GM11168 (cell line): ENCODE data around the gene MAP3K5.

ENCODE experiments used
- in situ Hi-C: fragments of 300-500 bp; cut with MboI; formaldehyde crosslinking; loops from one replicate; pipeline ENCODE4 v1.12.0; 2022; ENCODE audit warnings: low sequenced_read_pairs; ENCODE audit not compliant: unreplicated experiment

Gene MAP3K5

GRCh38 chr6:136553166-136553787 is 239.0 kb downstream of the MAP3K5 start:
- in situ Hi-C loops = no loop called here

GRCh38 chr6:136552054-136552453 is 240.2 kb downstream of the MAP3K5 start:
- in situ Hi-C loops = no loop called here

GRCh38 chr6:136551103-136551502 is 241.2 kb downstream of the MAP3K5 start:
- in situ Hi-C loops = no loop called here

- in situ Hi-C loops = no loop called here
These were observed 241.8 kb downstream of the MAP3K5 start, which contains the start of gene MAP7 for GRCh38 chr6:136550330-136551071. TSS of gene MAP7 (minus strand) at chr6:136550422. CDS start at chr6:136550408, 14 bp downstream.

- in situ Hi-C loops = no loop called here
These were observed 242.3 kb downstream of the MAP3K5 start for GRCh38 chr6:136550045-136550329.

GRCh38 chr6:136549300-136550044 is 242.8 kb downstream of the MAP3K5 start:
- in situ Hi-C loops = no loop called here

- in situ Hi-C loops = no loop called here
These were observed 243.5 kb downstream of the MAP3K5 start for GRCh38 chr6:136548582-136549299.

GRCh38 chr6:136547871-136548270 is 244.4 kb downstream of the MAP3K5 start:
- in situ Hi-C loops = no loop called here

- in situ Hi-C loops = no loop called here
These were observed 244.9 kb downstream of the MAP3K5 start for GRCh38 chr6:136547336-136547735.

- in situ Hi-C loops = no loop called here
These were observed 245.9 kb downstream of the MAP3K5 start for GRCh38 chr6:136546331-136546730.

GRCh38 chr6:136544326-136544725 is 248.0 kb downstream of the MAP3K5 start:
- in situ Hi-C loops = no loop called here

- in situ Hi-C loops = no loop called here
These were observed 250.9 kb downstream of the MAP3K5 start for GRCh38 chr6:136541395-136541794.

- in situ Hi-C loops = no loop called here
These were observed 252.2 kb downstream of the MAP3K5 start for GRCh38 chr6:136539967-136540652.

- in situ Hi-C loops = no loop called here
These were observed 253.4 kb downstream of the MAP3K5 start for GRCh38 chr6:136538836-136539235.

GRCh38 chr6:136535880-136536650 is 256.2 kb downstream of the MAP3K5 start:
- in situ Hi-C loops = no loop called here

- in situ Hi-C loops = no loop called here
These were observed 257.1 kb downstream of the MAP3K5 start for GRCh38 chr6:136535017-136535765.

GRCh38 chr6:136534268-136534667 is 258.0 kb downstream of the MAP3K5 start:
- in situ Hi-C loops = no loop called here

GRCh38 chr6:136533487-136533886 is 258.8 kb downstream of the MAP3K5 start:
- in situ Hi-C loops = no loop called here

GRCh38 chr6:136532030-136532429 is 260.2 kb downstream of the MAP3K5 start:
- in situ Hi-C loops = no loop called here
